NCI-H2196 treated with DMSO at 0.1 percent for 48 hours (cell line): ENCODE measurements around the gene COL26A1.
"Not testable (repeated sequence)": the region's sequence is repeated elsewhere in the genome, so short reads cannot be mapped to it uniquely, and the experiment has no call there.

ENCODE experiments used
- DNase-seq: peaks from one replicate; lab custom pipeline; 2025; ENCODE audit not compliant: unreplicated experiment; lab: John Stamatoyannopoulos, UW

COL26A1 gene

DNA sequence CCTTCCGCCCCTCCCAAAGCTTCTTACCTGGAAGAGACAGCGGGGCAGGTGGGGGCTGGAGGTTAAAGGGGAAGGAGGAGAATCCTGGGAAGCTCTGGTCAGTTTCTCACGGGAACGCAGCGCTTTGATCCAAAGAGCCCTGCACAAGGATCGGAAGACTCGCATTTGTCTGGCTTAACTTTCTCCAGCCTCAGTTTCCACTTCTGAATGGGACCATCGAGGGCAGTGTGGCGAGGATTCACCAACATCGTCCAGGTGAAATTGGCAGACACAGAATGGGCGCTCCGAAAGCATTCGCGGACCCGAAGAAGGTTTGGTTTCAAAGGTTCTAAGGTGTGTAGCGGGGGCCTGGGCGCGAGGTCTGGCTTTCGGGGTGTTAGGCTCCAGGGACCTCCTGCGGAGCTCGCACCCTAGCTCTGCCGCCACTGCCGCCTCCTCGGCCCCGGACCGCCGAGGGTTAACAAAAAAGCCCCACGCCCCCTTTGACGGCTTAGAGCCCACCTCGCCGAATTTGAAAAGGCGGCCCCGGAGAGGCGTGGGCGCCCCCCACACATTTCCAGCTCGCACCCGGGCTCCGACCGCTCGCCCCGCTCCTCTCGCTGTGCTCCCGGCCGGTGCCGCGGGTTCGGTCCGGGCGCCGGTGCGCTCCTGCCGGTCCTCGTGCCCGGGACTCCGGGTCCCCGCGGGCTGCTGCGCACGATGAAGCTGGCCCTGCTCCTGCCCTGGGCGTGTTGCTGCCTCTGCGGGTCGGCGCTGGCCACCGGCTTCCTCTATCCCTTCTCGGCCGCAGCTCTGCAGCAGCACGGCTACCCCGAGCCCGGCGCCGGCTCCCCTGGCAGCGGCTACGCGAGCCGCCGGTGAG is at the start of gene COL26A1:
Gene COL26A1 (plus strand): TSS at position 542 of the 862 bp plus-strand sequence. CDS start 158 bp downstream, at position 700.
- DNase-seq, result no peak

DNA sequence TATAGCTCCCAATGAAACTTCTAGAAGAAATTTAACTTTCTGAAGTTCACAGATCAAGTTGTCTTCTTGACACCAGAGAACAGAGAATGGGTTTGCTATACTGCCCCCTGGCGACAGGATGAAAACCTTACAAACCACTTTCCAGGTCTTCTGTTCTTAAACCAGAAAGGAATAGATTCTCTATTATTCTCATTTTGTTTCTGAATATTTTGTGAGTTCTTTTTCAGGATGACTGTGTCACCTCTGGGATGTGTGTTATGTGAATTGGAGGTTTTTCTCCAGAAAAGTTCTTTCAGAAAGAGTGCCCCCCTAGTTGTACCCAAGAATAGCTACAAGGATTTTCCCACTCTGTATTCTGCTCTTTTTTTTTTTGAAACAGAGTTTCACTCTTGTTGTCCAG is 47.3 kb upstream of the COL26A1 start:
- peak; percentile 16 for DNase-seq

DNA sequence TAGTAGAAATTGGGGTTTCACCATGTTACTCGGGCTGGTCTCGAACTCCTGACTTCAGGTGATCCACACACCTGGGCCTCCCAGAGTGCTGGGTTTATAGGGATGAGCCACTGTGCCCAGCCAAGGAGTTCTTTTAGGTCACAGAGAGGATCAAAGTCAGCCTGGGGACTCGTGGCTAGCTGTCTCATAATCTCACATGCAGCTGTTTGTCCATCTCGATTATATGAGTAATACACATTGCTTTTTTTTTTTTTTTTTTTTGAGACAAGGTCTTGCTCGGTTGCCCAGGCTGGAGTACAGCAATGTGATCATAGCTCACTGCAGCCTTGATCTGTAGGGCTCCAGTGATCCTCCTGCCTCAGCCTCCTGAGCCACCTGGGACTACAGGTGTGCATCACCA is 43.3 kb upstream of the COL26A1 start:
- DNase-seq, result no peak

- DNase-seq, result peak; percentile 83
Measured at GRCh38 chr7:101321491-101322401, 40.9 kb upstream of the COL26A1 start, which contains the start of gene IFT22. TSS of gene IFT22 (minus strand) at chr7:101321812. CDS start at chr7:101321709, 103 bp downstream.

GRCh38 chr7:101328159-101328558 is 34.5 kb upstream of the COL26A1 start:
- no peak for DNase-seq

GRCh38 chr7:101330011-101330484 is 32.6 kb upstream of the COL26A1 start:
- DNase-seq, result no peak

- no peak for DNase-seq
Measured at GRCh38 chr7:101332026-101332425, 30.6 kb upstream of the COL26A1 start.

GRCh38 chr7:101333912-101334311 is 28.8 kb upstream of the COL26A1 start:
- no peak for DNase-seq

DNA sequence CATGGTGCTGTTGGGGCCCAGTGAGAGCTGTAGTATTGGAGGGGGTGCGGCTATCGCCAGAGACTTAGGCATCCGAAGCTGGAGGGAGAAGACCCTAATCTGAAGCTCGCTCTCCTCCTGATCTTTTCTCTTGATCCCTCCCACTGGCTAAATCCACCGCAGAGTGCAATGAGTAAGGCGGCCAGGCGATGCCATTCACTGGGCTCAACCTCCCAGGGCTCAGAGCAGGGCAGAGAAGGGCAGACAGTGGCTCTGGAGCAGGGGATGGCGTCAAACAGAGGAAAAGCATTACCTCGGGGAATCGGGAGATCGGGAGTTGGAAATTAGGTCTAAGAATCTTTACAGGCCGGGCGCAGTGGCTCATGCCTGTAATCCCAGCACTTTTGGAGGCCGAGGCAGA is 22.3 kb upstream of the COL26A1 start:
- no peak for DNase-seq

DNA sequence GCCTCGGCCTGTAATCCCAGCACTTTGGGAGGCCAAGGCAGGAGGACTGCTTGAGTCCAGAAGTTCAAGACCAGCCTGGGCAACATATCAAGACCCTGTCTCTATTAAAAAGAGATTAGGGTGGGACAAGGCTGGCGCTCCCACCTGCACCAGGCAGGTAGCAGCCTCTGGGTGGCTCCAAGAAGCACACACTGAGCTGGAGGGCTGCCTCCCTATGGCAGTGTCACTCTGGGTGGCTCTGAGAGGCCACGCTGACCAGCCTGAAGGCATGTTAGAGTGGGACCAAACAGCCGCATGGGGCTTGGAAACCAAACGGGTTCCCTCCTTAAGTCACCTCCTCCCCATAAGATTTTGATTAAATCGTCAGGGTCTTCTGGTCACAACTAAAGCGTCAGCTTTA is 19.8 kb upstream of the COL26A1 start:
- no peak for DNase-seq

- no peak for DNase-seq
Measured at GRCh38 chr7:101347477-101347876, 15.2 kb upstream of the COL26A1 start.

DNA sequence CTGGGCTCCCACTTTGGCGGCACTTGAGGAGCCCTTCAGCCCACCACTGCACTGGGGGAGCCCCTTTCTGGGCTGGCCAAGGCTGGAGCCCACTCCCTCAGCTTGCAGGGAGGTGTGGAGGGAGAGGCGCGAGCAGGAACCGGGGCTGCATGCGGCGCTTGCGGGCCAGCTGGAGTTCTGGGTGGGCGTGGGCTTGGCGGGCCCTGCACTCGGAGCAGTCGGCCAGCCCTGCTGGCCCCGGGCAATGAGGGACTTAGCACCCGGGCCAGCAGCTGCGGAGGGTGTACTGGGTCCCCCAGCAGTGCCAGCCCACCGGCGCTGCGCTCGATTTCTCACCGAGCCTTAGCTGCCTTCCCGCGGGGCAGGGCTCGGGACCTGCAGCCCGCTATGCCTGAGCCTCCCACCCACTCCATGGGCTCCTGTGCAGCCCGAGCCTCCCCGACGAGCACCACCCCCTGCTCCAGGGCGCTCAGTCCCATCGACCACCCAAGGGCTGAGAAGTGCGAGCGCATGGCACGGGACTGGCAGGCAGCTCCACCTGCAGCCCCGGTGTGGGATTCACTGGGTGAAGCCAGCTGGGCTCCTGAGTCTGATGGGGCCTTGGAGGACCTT is 14.1 kb upstream of the COL26A1 start:
- not testable (repeated sequence) for DNase-seq

DNA sequence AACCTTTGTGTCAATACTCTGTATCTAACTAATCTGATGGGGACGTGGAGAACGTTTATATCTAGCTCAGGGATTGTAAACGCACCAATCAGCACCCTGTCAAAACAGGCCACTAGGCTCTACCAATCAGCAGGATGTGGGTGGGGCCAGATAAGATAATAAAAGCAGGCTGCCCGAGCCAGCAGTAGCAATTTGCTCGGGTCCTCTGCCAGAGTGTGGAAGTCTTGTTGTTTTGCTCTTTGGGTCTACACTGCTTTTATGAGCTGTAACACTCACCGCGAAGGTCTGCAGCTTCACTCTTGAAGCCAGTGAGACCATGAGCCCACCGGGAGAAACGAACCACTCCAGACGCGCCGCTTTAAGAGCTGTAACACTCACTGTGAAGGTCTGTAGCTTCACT is 13.4 kb upstream of the COL26A1 start:
- DNase-seq, result not testable (repeated sequence)

GRCh38 chr7:101352920-101353308 is 9.8 kb upstream of the COL26A1 start:
- no peak for DNase-seq

DNA sequence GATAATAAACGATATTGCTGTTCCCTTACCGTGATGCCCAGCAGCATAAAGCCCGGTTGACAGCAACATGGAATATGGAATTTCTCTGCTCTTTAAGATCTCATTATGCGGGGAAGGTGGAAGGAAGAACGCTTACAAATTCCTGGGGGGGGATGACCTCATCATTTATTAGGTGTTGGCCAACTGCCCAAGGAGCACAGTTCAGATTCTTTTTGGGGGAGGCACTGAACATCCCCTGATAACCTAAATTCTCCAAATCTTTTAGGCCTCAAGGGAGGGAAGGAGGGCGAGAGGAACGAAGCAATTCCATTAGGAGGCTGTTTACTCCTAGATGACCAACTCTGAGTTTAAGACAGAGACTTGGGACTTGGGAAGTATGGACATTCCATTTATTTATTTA is 5.2 kb upstream of the COL26A1 start:
- DNase-seq, result no peak

DNA sequence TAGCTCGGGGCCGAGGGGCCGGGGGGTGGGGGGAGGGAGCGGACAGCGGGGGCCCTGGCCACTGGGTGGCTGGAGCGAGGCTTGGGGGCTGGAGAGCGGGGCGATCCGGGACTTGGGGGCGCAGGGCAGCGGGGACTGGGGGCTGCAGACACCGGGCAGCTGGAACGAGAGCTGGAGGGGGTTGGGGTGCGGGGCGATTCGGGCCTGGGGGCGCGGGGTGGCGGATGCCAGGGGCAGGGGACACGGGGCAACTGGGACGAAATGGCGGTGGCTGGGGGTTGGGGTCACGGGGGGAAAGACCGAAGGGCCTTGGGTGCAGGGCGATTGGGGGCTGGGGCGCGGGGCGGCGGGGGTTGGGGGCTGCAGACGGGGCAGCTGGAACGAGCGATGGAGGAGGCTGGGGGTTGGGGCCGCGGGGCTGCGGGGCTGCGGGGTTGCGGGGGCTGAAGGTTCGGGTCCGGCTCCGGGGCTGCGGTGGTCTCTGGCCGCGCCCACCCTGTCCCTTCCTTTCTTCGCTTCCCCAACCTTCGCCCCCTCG is 590 bp downstream of the COL26A1 start:
- DNase-seq, result no peak

- peak; percentile 73 for DNase-seq
Measured at GRCh38 chr7:101363734-101364374, 1.2 kb downstream of the COL26A1 start.

DNA sequence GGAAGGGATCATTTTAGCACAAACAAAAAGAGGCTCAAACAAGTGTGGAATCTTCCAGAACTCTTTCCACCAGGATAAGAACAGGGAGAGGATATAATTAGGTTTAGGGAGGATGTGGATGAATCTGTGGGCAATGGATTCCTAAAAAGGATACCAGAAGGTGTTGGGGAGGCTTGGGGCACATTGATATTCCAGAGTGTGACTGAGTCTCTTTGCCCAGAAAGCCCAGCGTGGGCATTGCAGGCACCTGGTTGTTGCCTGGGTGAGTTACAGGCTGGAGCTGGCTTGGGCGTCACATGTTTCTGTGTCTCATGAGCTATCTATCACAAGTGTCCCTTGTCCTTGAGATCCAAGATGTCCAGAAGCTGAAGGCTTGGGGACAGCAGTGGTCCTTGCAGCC is 3.3 kb downstream of the COL26A1 start:
- no peak for DNase-seq

GRCh38 chr7:101367676-101368075 is 5.0 kb downstream of the COL26A1 start:
- no peak for DNase-seq

GRCh38 chr7:101368422-101369165 is 5.9 kb downstream of the COL26A1 start:
- DNase-seq, result no peak
